GM19238 (cell line): ENCODE results near the gene FLNB.

Experiments
- DNase-seq: peaks from one replicate; pipeline ENCODE4 v3.0.0; 2011; ENCODE audit warnings: low spot score; ENCODE audit not compliant: insufficient read length

Gene FLNB

GRCh38 chr3:58132850-58133249 lies 124.6 kb downstream of the FLNB start:
- DNase-seq: no peak

GRCh38 chr3:58134468-58134867 lies 126.2 kb downstream of the FLNB start:
- DNase-seq: no peak

- no peak for DNase-seq
Measured at GRCh38 chr3:58135712-58136543, 127.7 kb downstream of the FLNB start.

- DNase-seq: no peak
Measured at GRCh38 chr3:58137306-58137705, 129.1 kb downstream of the FLNB start.

- no peak for DNase-seq
Measured at GRCh38 chr3:58141766-58142345, 133.6 kb downstream of the FLNB start.

- no peak for DNase-seq
Measured at GRCh38 chr3:58143417-58144055, 135.3 kb downstream of the FLNB start.

GRCh38 chr3:58144478-58145325 lies 136.5 kb downstream of the FLNB start:
- no peak for DNase-seq

GRCh38 chr3:58148049-58148448 lies 139.8 kb downstream of the FLNB start:
- DNase-seq: no peak

- no peak for DNase-seq
Measured at GRCh38 chr3:58150130-58150809, 142.0 kb downstream of the FLNB start.

- DNase-seq: no peak
Measured at GRCh38 chr3:58150810-58151199, 142.6 kb downstream of the FLNB start.

GRCh38 chr3:58151637-58152036 lies 143.4 kb downstream of the FLNB start:
- DNase-seq: no peak

GRCh38 chr3:58152225-58153015 lies 144.2 kb downstream of the FLNB start:
- DNase-seq: no peak

- DNase-seq: no peak
Measured at GRCh38 chr3:58153371-58153770, 145.1 kb downstream of the FLNB start.

GRCh38 chr3:58154626-58155449 lies 146.6 kb downstream of the FLNB start:
- DNase-seq: no peak

- DNase-seq: no peak
Measured at GRCh38 chr3:58155838-58156237, 147.6 kb downstream of the FLNB start.

GRCh38 chr3:58157700-58158099 lies 149.5 kb downstream of the FLNB start:
- DNase-seq: no peak

- DNase-seq: no peak
Measured at GRCh38 chr3:58158442-58159153, 150.4 kb downstream of the FLNB start.

- DNase-seq: no peak
Measured at GRCh38 chr3:58160399-58160798, 152.2 kb downstream of the FLNB start.
